Measurements from ENCODE around the gene SCGB1D2. TPM values are rescaled to one million over a fixed set of nuclear protein-coding genes. Genes with fewer than 3 reads are reported as not detected.

Gene SCGB1D2
- total and polyA plus RNA-seq, 4 donors, result not detected

DNA sequence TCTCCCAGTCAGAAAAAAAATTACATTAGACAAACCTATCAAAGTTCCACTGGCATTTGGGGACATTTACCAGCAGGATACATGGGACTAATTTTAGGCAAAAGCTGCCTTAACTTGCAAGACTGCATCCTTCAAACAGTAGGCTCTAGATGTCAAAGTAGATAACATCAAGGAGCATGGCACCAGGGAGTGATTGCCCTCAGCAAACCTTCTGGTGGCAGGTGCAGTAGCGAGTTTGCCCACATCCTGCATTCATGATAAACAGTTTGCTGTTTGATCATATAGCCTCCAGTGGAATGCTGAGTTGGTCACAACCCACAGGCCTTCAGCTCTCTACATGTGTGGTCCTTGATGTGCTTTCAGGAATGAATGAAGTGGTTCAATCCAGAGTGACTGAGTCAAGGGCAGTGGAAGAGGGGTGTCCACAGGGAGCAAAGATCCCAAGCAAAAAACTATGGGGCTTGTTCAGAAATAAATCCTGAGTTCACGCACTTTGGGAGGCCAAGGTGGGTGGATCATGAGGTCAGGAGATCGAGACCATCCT lies 12.0 kb downstream of the SCGB1D2 start:
- H3K27me3 ChIP-seq (ENCODE audit: control insufficient read depth in 3 of 3, insufficient read depth in 3 of 3, low read length in 2 of 3), result no peaks in the 10 kb centered on the region
- H3K36me3 ChIP-seq (ENCODE audit: control insufficient read depth in 4 of 4, insufficient read depth in 4 of 4, low read length in 4 of 4), result no peaks in the 10 kb centered on the region
- peaks cover 1 to 27% (median 17%) of the 10 kb centered on the region in 4 donors for H3K9me3 ChIP-seq (ENCODE audit: control insufficient read depth in 4 of 4, insufficient read depth in 3 of 4, low read length in 3 of 4)
- H3K9ac ChIP-seq (ENCODE audit: insufficient read depth in 1 of 2, low read length in 2 of 2), result no peak overlapping the region
- DNase-seq (no peak), ATAC-seq (ENCODE audit: insufficient read depth, low FRiP score) (no peak)
- no peak for TF ChIP-seq CTCF (IDR thresholded peaks at IDR 0.05; ENCODE audit: control extremely low read depth, extremely low read depth)
- 53 to 81% methylated on average over 3 of the region's 3 CpGs for WGBS, 2 donors
- H3K27ac ChIP-seq (ENCODE audit: low read depth in 1 of 2, low read length in 1 of 2), result no peak overlapping the region
- H3K4me1 ChIP-seq (ENCODE audit: control insufficient read depth in 5 of 5, insufficient read depth in 5 of 5, low read length in 5 of 5), result no peaks in the 10 kb centered on the region
- no peak overlapping the region for H3K4me3 ChIP-seq

- ATAC-seq (ENCODE audit: insufficient read depth, low FRiP score), result no peak
- no peak for TF ChIP-seq CTCF (IDR thresholded peaks at IDR 0.05; ENCODE audit: control extremely low read depth, extremely low read depth)
- Histone ChIP-seq H3K27me3 (ENCODE audit: control insufficient read depth in 3 of 3, insufficient read depth in 3 of 3, low read length in 2 of 3) (no peaks in the 10 kb centered on the region), H3K4me1 (ENCODE audit: control insufficient read depth in 5 of 5, insufficient read depth in 5 of 5, low read length in 5 of 5) (no peaks in the 10 kb centered on the region), H3K4me3 (no peak overlapping the region), H3K9ac (ENCODE audit: insufficient read depth in 1 of 2, low read length in 2 of 2) (no peak overlapping the region), H3K36me3 (ENCODE audit: control insufficient read depth in 4 of 4, insufficient read depth in 4 of 4, low read length in 4 of 4) (no peaks in the 10 kb centered on the region), H3K27ac (ENCODE audit: low read depth in 1 of 2, low read length in 1 of 2) (no peak overlapping the region), H3K9me3 (ENCODE audit: control insufficient read depth in 4 of 4, insufficient read depth in 3 of 4, low read length in 3 of 4) (peaks cover 1 to 19% (median 11%) of the 10 kb centered on the region in 4 donors)
- DNase-seq, result no peak
- 83 to 94% methylated on average over 2 of the region's 2 CpGs for WGBS, 2 donors
Observed at GRCh38 chr11:62256281-62256680, 14.2 kb downstream of the SCGB1D2 start.

DNA sequence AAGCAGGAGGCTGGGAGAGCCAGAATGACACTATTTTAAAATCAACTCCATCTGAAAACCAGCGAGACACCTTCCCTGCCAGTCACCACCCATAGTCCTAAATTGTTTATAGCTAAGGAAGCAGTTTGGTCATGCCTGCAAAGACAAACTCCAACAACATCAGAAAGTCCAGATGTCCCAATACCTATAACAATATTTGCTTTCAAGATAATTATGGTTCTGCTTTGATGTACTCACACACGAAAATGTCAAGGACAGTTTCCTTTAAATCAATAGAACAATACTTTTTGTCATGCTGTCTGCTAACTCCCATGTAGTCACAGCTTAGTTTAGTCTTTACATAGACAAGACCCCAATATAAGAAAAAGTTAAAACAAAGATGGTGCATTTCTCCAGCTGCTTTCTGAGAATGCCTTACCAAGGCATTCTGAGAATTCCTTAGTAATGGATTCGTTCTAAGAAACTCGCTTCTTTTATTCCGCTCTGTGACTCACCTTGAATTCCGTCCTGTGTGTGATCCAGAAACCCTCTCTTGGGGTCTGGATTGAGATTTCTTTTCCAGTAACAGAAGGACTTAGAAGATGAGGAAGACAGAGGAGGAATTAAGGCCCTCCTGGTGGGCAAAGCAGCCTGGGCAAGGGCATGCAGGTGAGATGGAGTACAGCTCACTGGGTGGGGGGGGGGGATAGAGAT lies 18.4 kb downstream of the SCGB1D2 start:
- ATAC-seq (ENCODE audit: insufficient read depth, low FRiP score), result no peak
- Histone ChIP-seq H3K9ac (ENCODE audit: insufficient read depth in 1 of 2, low read length in 2 of 2) (no peak overlapping the region), H3K36me3 (ENCODE audit: control insufficient read depth in 4 of 4, insufficient read depth in 4 of 4, low read length in 4 of 4) (no peaks in the 10 kb centered on the region), H3K4me3 (no peak overlapping the region), H3K4me1 (ENCODE audit: control insufficient read depth in 5 of 5, insufficient read depth in 5 of 5, low read length in 5 of 5) (no peaks in the 10 kb centered on the region), H3K27ac (ENCODE audit: low read depth in 1 of 2, low read length in 1 of 2) (no peak overlapping the region), H3K27me3 (ENCODE audit: control insufficient read depth in 3 of 3, insufficient read depth in 3 of 3, low read length in 2 of 3) (peaks cover 0 to 8% (median 0%) of the 10 kb centered on the region in 3 donors), H3K9me3 (ENCODE audit: control insufficient read depth in 4 of 4, insufficient read depth in 3 of 4, low read length in 3 of 4) (peaks cover 0 to 2% (median 0%) of the 10 kb centered on the region in 4 donors)
- no peak for DNase-seq
- WGBS, 2 donors, result 72 to 82% methylated on average over 6 of the region's 6 CpGs
- no peak for TF ChIP-seq CTCF (IDR thresholded peaks at IDR 0.05; ENCODE audit: control extremely low read depth, extremely low read depth)

Measured in lung (tissue), 12 donors.